Left lung (tissue), 10 donors: ENCODE results near the gene NFASC. TPM values are rescaled to one million over a fixed set of nuclear protein-coding genes. Genes with fewer than 3 reads are reported as not detected.

Experiments used
- ATAC-seq: fragments of 200-7000 bp; cut with Tn5 transposase; one replicate; pipeline ENCODE4 v1.9.1; 2020; ENCODE audit warnings: moderate library complexity
- DNase-seq, 4 donors: peaks; one replicate each; pipeline ENCODE4 v3.0.0-alpha.2; 2013 to 2020
- H3K27ac ChIP-seq, 2 donors: fragments of 200-600 bp; sonication (generic) in 1 of 2; one replicate each; pipeline versions ENCODE4 v1.5.0 to v1.8.0; 2020 to 2021
- H3K27me3 ChIP-seq, 2 donors: fragments of 200-600 bp; sonication (generic) in 1 of 2; one replicate each; pipeline versions ENCODE4 v1.5.0 to v1.8.0; 2020 to 2021
- H3K36me3 ChIP-seq, 2 donors: fragments of 200-600 bp; sonication (generic) in 1 of 2; one replicate each; pipeline versions ENCODE4 v1.5.0 to v1.8.0; 2020 to 2021
- H3K4me1 ChIP-seq, 2 donors: fragments of 200-600 bp; one replicate each; pipeline ENCODE4 v1.8.0; 2021
- H3K4me3 ChIP-seq, 2 donors: fragments of 200-600 bp; sonication (generic) in 1 of 2; one replicate each; pipeline versions ENCODE4 v1.5.0 to v1.8.0; 2020 to 2021; ENCODE audit warnings: mild to moderate bottlenecking in 1 of 2
- H3K9me3 ChIP-seq, 2 donors: fragments of 200-600 bp; sonication (generic) in 1 of 2; one replicate each; pipeline versions ENCODE4 v1.5.0 to v1.8.0; 2020 to 2021
- CTCF ChIP-seq, 2 donors: fragments of 200-600 bp; sonication (generic) in 1 of 2; IDR thresholded peaks; one replicate each; pipeline versions ENCODE4 v1.5.0 to v1.8.0; 2021; ENCODE audit warnings: antibody characterized with exemption in 2 of 2
- intact Hi-C, 2 donors: fragments of 100-400 bp; cut with DNase I; formaldehyde crosslinking; loops; one replicate each; pipeline versions ENCODE4 v1.11.2 to v1.14.2; 2022
- polyA plus RNA-seq, 6 donors: library from polyadenylated mRNA; unstranded; fragments of 120-200 nt; gene quantifications; one replicate each; pipeline ENCODE4 v1.2.1, GENCODE V29; 2013; ENCODE audit not compliant: insufficient read length in 6 of 6
- total RNA-seq, 2 donors: library from RNA; stranded (reverse); fragmentation: NEBNext Ultra II Directional; extraction: Animal tissue kit (Norgen Biotek cat#: 25700); gene quantifications; one replicate each; pipeline ENCODE4 v1.2.1, GENCODE V29; 2021
- donor health status: DM: no; HTN: yes; CAD: no.
- donor health status: DM: no; HTN: no; CAD: no.

Gene NFASC
- total and polyA plus RNA-seq, 8 donors, result 1.2 to 11.5 (median 2.0) TPM

GRCh38 chr1:204853436-204853835 is 17.2 kb upstream of the NFASC start:
- H3K27me3 ChIP-seq, result peaks cover 0 to 15% of the 10 kb centered on the region in 2 donors
- DNase-seq, result no peak

GRCh38 chr1:204854286-204854685 is 16.4 kb upstream of the NFASC start:
- ATAC-seq, result no peak
- Histone ChIP-seq H3K27me3 (peaks cover 0 to 24% of the 10 kb centered on the region in 2 donors), H3K4me3 (no peak overlapping the region), H3K9me3 (no peaks in the 10 kb centered on the region), H3K4me1 (no peaks in the 10 kb centered on the region), H3K36me3 (no peaks in the 10 kb centered on the region), H3K27ac (no peak overlapping the region)
- no peak for DNase-seq
- intact Hi-C loops, result no loop called here
- TF ChIP-seq CTCF (IDR thresholded peaks at IDR 0.05), result no peak

More at GRCh38 chr1:204853436-204853835, 17.2 kb upstream of the NFASC start:
- ATAC-seq, result no peak
- Histone ChIP-seq H3K27ac (no peak overlapping the region), H3K4me3 (no peak overlapping the region), H3K9me3 (no peaks in the 10 kb centered on the region), H3K36me3 (no peaks in the 10 kb centered on the region), H3K4me1 (no peaks in the 10 kb centered on the region)
- intact Hi-C loops, result no loop called here
- no peak for TF ChIP-seq CTCF (IDR thresholded peaks at IDR 0.05)

GRCh38 chr1:204858363-204858821 is 12.3 kb upstream of the NFASC start:
- intact Hi-C loops, result no loop called here
- DNase-seq, result no peak
- H3K36me3 ChIP-seq, result no peaks in the 10 kb centered on the region
- no peak for ATAC-seq
- no peak overlapping the region for H3K4me3 ChIP-seq
- H3K9me3 ChIP-seq, result no peaks in the 10 kb centered on the region
- no peak overlapping the region for H3K27ac ChIP-seq
- no peaks in the 10 kb centered on the region for H3K4me1 ChIP-seq
- peaks cover 0 to 24% of the 10 kb centered on the region in 2 donors for H3K27me3 ChIP-seq
- TF ChIP-seq CTCF (IDR thresholded peaks at IDR 0.05), result no peak

- no peak overlapping the region for H3K27ac ChIP-seq
- no peak for DNase-seq
- ATAC-seq, result no peak
- no peaks in the 10 kb centered on the region for H3K4me1 ChIP-seq
- intact Hi-C loops, result no loop called here
- no peaks in the 10 kb centered on the region for H3K9me3 ChIP-seq
- H3K27me3 ChIP-seq, result peaks cover 0 to 24% of the 10 kb centered on the region in 2 donors
- H3K4me3 ChIP-seq, result no peak overlapping the region
- no peak for TF ChIP-seq CTCF (IDR thresholded peaks at IDR 0.05)
- H3K36me3 ChIP-seq, result no peaks in the 10 kb centered on the region
These were observed 10.8 kb upstream of the NFASC start for GRCh38 chr1:204859861-204860267.

GRCh38 chr1:204863024-204863423 is 7.6 kb upstream of the NFASC start:
- ATAC-seq, result no peak
- no peak for DNase-seq
- H3K4me1 ChIP-seq, result no peaks in the 10 kb centered on the region
- no peak for TF ChIP-seq CTCF (IDR thresholded peaks at IDR 0.05)
- no peaks in the 10 kb centered on the region for H3K36me3 ChIP-seq
- H3K27ac ChIP-seq, result no peak overlapping the region
- intact Hi-C loops, result no loop called here
- H3K27me3 ChIP-seq, result peaks cover 0 to 13% of the 10 kb centered on the region in 2 donors
- H3K9me3 ChIP-seq, result no peaks in the 10 kb centered on the region
- H3K4me3 ChIP-seq, result no peak overlapping the region
